HCT116 (cell line): Measurements from ENCODE around the gene NXT1.

Experiments used
- EZH2phosphoT487 ChIP-seq: fragments of 200-600 bp; IDR thresholded peaks from 2 replicates; pipeline ENCODE4 v1.6.1; 2018; ENCODE audit warnings: antibody characterized with exemption, borderline replicate concordance
- POLR2AphosphoS5 ChIP-seq: IDR thresholded peaks from 2 replicates; pipeline ENCODE4 v1.6.1; 2011; ENCODE audit warnings: mild to moderate bottlenecking, low read depth, low read length, moderate library complexity
- RAD21 ChIP-seq: IDR thresholded peaks from 2 replicates; pipeline ENCODE4 v1.6.1; 2012; ENCODE audit warnings: low read depth, mild to moderate bottlenecking
- ZFX ChIP-seq: fragments of 450-650 bp; IDR thresholded peaks from 2 replicates; pipeline ENCODE4 v1.6.1; 2017

DNA sequence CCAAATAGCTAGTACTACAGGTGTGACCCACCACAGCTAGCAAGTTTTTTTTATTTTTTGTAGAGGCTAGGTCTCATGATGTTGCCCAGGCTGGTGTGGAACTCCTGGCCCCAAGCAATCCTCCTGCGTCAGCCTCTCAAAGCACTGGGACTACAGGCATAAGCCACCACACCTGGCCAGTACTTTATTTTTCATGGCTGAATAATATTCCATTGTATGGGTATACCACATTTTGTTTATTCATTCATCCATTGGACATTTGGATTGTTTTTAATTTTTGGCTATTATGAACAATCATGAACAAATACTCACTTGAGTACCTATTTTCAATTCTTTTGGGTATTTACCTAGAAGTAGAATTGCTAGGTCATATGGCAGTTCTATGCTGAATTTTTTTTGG is 7.0 kb upstream of the NXT1 start:
- no peak for TF ChIP-seq RAD21
- no peak for TF ChIP-seq POLR2AphosphoS5
- no peak for TF ChIP-seq EZH2phosphoT487
- TF ChIP-seq ZFX: no peak
